ENCODE data around the gene TRHDE. TPM values are rescaled to one million over a fixed set of nuclear protein-coding genes. Genes with fewer than 3 reads are reported as not detected.
A peak's percentile ranks its signal among the peaks of the same experiment; 100 is the strongest.

The TRHDE gene
- total RNA-seq, 1 experiment from 2014 or later, result 9.5 TPM

- DNase-seq (ENCODE audit: low read depth), result no peak
Measured at GRCh38 chr12:72434999-72435398, 162.8 kb downstream of the TRHDE start.

GRCh38 chr12:72442217-72442616 is 170.0 kb downstream of the TRHDE start:
- DNase-seq (ENCODE audit: low read depth), result no peak

- DNase-seq (ENCODE audit: low read depth), result no peak
Measured at GRCh38 chr12:72444125-72444524, 172.0 kb downstream of the TRHDE start.

- no peak for DNase-seq (ENCODE audit: low read depth)
Measured at GRCh38 chr12:72444566-72444965, 172.4 kb downstream of the TRHDE start.

- no peak for DNase-seq (ENCODE audit: low read depth)
Measured at GRCh38 chr12:72448089-72448488, 175.9 kb downstream of the TRHDE start.

- DNase-seq (ENCODE audit: low read depth), result no peak
Measured at GRCh38 chr12:72448805-72449204, 176.6 kb downstream of the TRHDE start.

GRCh38 chr12:72453066-72453465 is 180.9 kb downstream of the TRHDE start:
- peak; percentile 3 for DNase-seq (ENCODE audit: low read depth)

GRCh38 chr12:72453550-72453949 is 181.4 kb downstream of the TRHDE start:
- no peak for DNase-seq (ENCODE audit: low read depth)

GRCh38 chr12:72464471-72464870 is 192.3 kb downstream of the TRHDE start:
- DNase-seq (ENCODE audit: low read depth), result no peak

- DNase-seq (ENCODE audit: low read depth), result no peak
Measured at GRCh38 chr12:72465155-72465554, 193.0 kb downstream of the TRHDE start.

GRCh38 chr12:72465940-72466630 is 193.9 kb downstream of the TRHDE start:
- peak; percentile 3 for DNase-seq (ENCODE audit: low read depth)

- DNase-seq (ENCODE audit: low read depth), result no peak
Measured at GRCh38 chr12:72467985-72468384, 195.8 kb downstream of the TRHDE start.

- no peak for DNase-seq (ENCODE audit: low read depth)
Measured at GRCh38 chr12:72468505-72468904, 196.3 kb downstream of the TRHDE start.

GRCh38 chr12:72471806-72472205 is 199.6 kb downstream of the TRHDE start:
- no peak for DNase-seq (ENCODE audit: low read depth)

GRCh38 chr12:72472350-72472749 is 200.2 kb downstream of the TRHDE start:
- peak; percentile 4 for DNase-seq (ENCODE audit: low read depth)

GRCh38 chr12:72476301-72476700 is 204.1 kb downstream of the TRHDE start:
- DNase-seq (ENCODE audit: low read depth), result no peak

GRCh38 chr12:72485017-72485701 is 213.0 kb downstream of the TRHDE start:
- no peak for DNase-seq (ENCODE audit: low read depth)

GRCh38 chr12:72491426-72491825 is 219.3 kb downstream of the TRHDE start:
- peak; percentile 11 for DNase-seq (ENCODE audit: low read depth)

GRCh38 chr12:72493407-72493806 is 221.2 kb downstream of the TRHDE start:
- peak; percentile 13 for DNase-seq (ENCODE audit: low read depth)

- DNase-seq (ENCODE audit: low read depth), result no peak
Measured at GRCh38 chr12:72498354-72498753, 226.2 kb downstream of the TRHDE start.

GRCh38 chr12:72499244-72499643 is 227.1 kb downstream of the TRHDE start:
- peak; percentile 47 for DNase-seq (ENCODE audit: low read depth)

- DNase-seq (ENCODE audit: low read depth), result no peak
Measured at GRCh38 chr12:72502546-72502945, 230.4 kb downstream of the TRHDE start.

GRCh38 chr12:72505227-72505626 is 233.1 kb downstream of the TRHDE start:
- no peak for DNase-seq (ENCODE audit: low read depth)
